Fibroblast of lung (primary cell): ENCODE results near the gene PLXNA4. TPM values are rescaled to one million over a fixed set of nuclear protein-coding genes. Genes with fewer than 3 reads are reported as not detected.

Experiments used
- DNase-seq, 2 donors: peaks; one replicate each; pipeline versions ENCODE4 v3.0.0 to v3.0.0-alpha.2; 2010; ENCODE audit warnings: low read depth in 2 of 2
- H2AFZ ChIP-seq: 2 replicates; pipeline ENCODE4 v1.5.1; 2012; ENCODE audit warnings: low read length, control low read depth, inconsistent platforms
- H3K27ac ChIP-seq: 2 replicates; pipeline ENCODE4 v1.5.1; 2011; ENCODE audit warnings: low read length, control low read depth; ENCODE audit not compliant: insufficient read depth
- H3K27me3 ChIP-seq: 2 replicates; pipeline ENCODE4 v1.5.1; 2011; ENCODE audit warnings: mild to moderate bottlenecking, low read length; ENCODE audit not compliant: control insufficient read depth, insufficient read depth
- H3K36me3 ChIP-seq: 2 replicates; pipeline ENCODE4 v1.5.1; 2011; ENCODE audit warnings: low read length; ENCODE audit not compliant: control insufficient read depth, insufficient read depth
- H3K4me1 ChIP-seq: 2 replicates; pipeline ENCODE4 v1.5.1; 2011; ENCODE audit warnings: low read length; ENCODE audit not compliant: control insufficient read depth, insufficient read depth; ENCODE audit errors: extremely low read depth
- H3K4me2 ChIP-seq: 2 replicates; pipeline ENCODE4 v1.5.1; 2011; ENCODE audit warnings: low read length, control low read depth; ENCODE audit not compliant: insufficient read depth; ENCODE audit errors: extremely low read depth
- H3K4me3 ChIP-seq, 4 experiments: fragments of 200-600 bp in 1 of 4; sonication (generic) in 1 of 4; replicated peaks in 1 of 4; 2 replicates each; pipeline ENCODE4 v1.5.1; 2011 to 2016; ENCODE audit warnings: low read length in 4 of 4, low read depth in 3 of 4, mild to moderate bottlenecking in 3 of 4, control low read depth in 2 of 4, inconsistent platforms in 1 of 4, mixed read lengths in 1 of 4; ENCODE audit not compliant: insufficient read depth in 1 of 4; ENCODE audit errors: control extremely low read depth in 1 of 4
- H3K79me2 ChIP-seq: 2 replicates; pipeline ENCODE4 v1.5.1; 2012; ENCODE audit warnings: mild to moderate bottlenecking, low read length, inconsistent platforms; ENCODE audit not compliant: control insufficient read depth, insufficient read depth
- H3K9ac ChIP-seq: 2 replicates; pipeline ENCODE4 v1.5.1; 2011; ENCODE audit warnings: mild to moderate bottlenecking, low read length, control low read depth; ENCODE audit not compliant: insufficient read depth
- H3K9me3 ChIP-seq: 2 replicates; pipeline ENCODE4 v1.5.1; 2012; ENCODE audit warnings: low read depth, low read length; ENCODE audit not compliant: control insufficient read depth, insufficient read depth
- H4K20me1 ChIP-seq: 2 replicates; pipeline ENCODE4 v1.5.1; 2011; ENCODE audit warnings: low read length; ENCODE audit not compliant: control insufficient read depth, insufficient read depth; ENCODE audit errors: extremely low read depth
- CTCF ChIP-seq, 2 donors: IDR thresholded peaks in 1 of 2; conservative IDR thresholded peaks in 1 of 2; 1 replicate in 1 of 2; 2 replicates in 1 of 2; pipeline ENCODE4 v1.5.1; 2011 to 2012; ENCODE audit warnings: low read length in 2 of 2, control low read depth in 1 of 2, inconsistent platforms in 1 of 2, low read depth in 1 of 2, mild to moderate bottlenecking in 1 of 2
- EZH2 ChIP-seq: IDR thresholded peaks from 2 replicates; pipeline ENCODE4 v1.5.1; 2012; ENCODE audit warnings: low read length, control low read depth, mild to moderate bottlenecking; ENCODE audit errors: missing control alignments
- polyA plus RNA-seq, 2 donors: library from polyadenylated mRNA; depleted of rRNA in 1 of 2; stranded (reverse) in 1 of 2; unstranded in 1 of 2; fragments of >200 nt; gene quantifications; 2 replicates each; pipeline ENCODE4 v1.2.1, GENCODE V29; 2011 to 2012; ENCODE audit warnings: missing spikeins in 1 of 2
- total RNA-seq: library from RNA; depleted of rRNA; stranded (reverse); fragments of >200 nt; gene quantifications from 2 replicates; pipeline ENCODE4 v1.2.1, GENCODE V29; 2014

The PLXNA4 gene
- total and polyA plus RNA-seq, 2 donors (not counting 1 experiment from before 2014, with no cell fraction given), result 1.2 to 1.5 TPM

GRCh38 chr7:132290021-132290420 lies 286.2 kb downstream of the PLXNA4 start:
- Histone ChIP-seq H4K20me1 (no peaks in the 10 kb centered on the region), H2AFZ (no peak overlapping the region), H3K9me3 (no peaks in the 10 kb centered on the region), H3K36me3 (no peaks in the 10 kb centered on the region), H3K27me3 (no peaks in the 10 kb centered on the region), H3K4me1 (no peaks in the 10 kb centered on the region), H3K4me2 (no peak overlapping the region), H3K27ac (no peak overlapping the region), H3K4me3 (no peak overlapping the region), H3K79me2 (no peaks in the 10 kb centered on the region), H3K9ac (no peak overlapping the region)
- TF ChIP-seq EZH2 (no peak), CTCF (conservative IDR thresholded peaks at IDR 0.05 in 1 of 2, IDR thresholded peaks at IDR 0.05 in 1 of 2; ENCODE audit: low read depth in 1 of 2, low read length in 2 of 2) (no peak)
- DNase-seq, result no peak

DNA sequence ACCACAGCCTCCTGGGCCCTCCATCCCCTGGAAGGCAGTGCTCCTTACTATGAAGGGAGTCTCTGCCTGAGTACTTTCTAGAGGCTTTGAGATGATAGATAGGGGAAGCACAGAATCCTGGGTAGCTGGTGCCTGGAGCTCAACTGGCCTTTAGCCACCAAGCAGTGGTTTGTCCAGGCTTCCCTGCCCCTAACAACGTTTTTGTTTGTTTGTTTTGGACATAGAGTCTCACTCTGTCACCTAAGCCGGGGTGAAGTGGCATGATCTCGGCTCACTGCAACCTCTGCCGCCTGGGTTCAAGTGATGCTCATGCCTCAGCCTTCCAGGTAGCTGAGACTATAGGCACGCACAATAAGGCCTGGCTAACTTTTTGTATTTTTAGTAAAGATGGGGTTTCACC lies 289.4 kb downstream of the PLXNA4 start:
- H3K4me1 ChIP-seq, result no peaks in the 10 kb centered on the region
- no peak overlapping the region for H3K27ac ChIP-seq
- no peak overlapping the region for H3K4me3 ChIP-seq
- H3K79me2 ChIP-seq, result no peaks in the 10 kb centered on the region
- H3K27me3 ChIP-seq, result no peaks in the 10 kb centered on the region
- H2AFZ ChIP-seq, result no peak overlapping the region
- no peaks in the 10 kb centered on the region for H4K20me1 ChIP-seq
- H3K4me2 ChIP-seq, result no peak overlapping the region
- H3K9ac ChIP-seq, result no peak overlapping the region
- H3K36me3 ChIP-seq, result no peaks in the 10 kb centered on the region
- no peak for DNase-seq
- TF ChIP-seq EZH2, result no peak
- no peak for TF ChIP-seq CTCF (conservative IDR thresholded peaks at IDR 0.05 in 1 of 2, IDR thresholded peaks at IDR 0.05 in 1 of 2; ENCODE audit: low read depth in 1 of 2, low read length in 2 of 2)
- no peaks in the 10 kb centered on the region for H3K9me3 ChIP-seq

DNA sequence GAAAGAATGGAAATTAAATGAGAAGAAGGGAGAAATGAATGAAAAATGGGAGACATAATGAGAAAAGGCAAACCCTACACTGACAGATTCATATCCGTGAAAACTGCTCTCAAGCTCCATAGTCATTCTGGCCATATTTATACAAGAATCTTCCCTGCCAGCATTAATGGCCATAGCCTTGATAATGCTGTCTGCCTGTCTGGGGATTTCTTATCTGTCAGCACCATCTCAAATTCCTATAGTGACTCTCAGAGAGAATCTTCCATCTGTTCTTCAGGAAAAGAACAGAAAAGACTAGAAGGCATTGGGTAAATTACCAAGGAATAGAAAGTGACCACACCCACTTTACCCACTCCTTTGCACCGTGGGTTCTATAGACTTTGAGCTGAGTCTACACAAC lies 295.9 kb downstream of the PLXNA4 start:
- no peak overlapping the region for H3K9ac ChIP-seq
- H3K27ac ChIP-seq, result no peak overlapping the region
- H3K4me1 ChIP-seq, result peaks cover 6% of the 10 kb centered on the region
- H3K36me3 ChIP-seq, result no peaks in the 10 kb centered on the region
- no peak overlapping the region for H3K4me2 ChIP-seq
- no peak for DNase-seq
- no peak overlapping the region for H3K4me3 ChIP-seq
- H4K20me1 ChIP-seq, result no peaks in the 10 kb centered on the region
- no peaks in the 10 kb centered on the region for H3K79me2 ChIP-seq
- TF ChIP-seq CTCF (conservative IDR thresholded peaks at IDR 0.05 in 1 of 2, IDR thresholded peaks at IDR 0.05 in 1 of 2; ENCODE audit: low read depth in 1 of 2, low read length in 2 of 2), result no peak
- no peak for TF ChIP-seq EZH2
- H3K9me3 ChIP-seq, result no peaks in the 10 kb centered on the region
- H3K27me3 ChIP-seq, result no peaks in the 10 kb centered on the region
- no peak overlapping the region for H2AFZ ChIP-seq
